ENCODE measurements around the gene POC1A.

DNA sequence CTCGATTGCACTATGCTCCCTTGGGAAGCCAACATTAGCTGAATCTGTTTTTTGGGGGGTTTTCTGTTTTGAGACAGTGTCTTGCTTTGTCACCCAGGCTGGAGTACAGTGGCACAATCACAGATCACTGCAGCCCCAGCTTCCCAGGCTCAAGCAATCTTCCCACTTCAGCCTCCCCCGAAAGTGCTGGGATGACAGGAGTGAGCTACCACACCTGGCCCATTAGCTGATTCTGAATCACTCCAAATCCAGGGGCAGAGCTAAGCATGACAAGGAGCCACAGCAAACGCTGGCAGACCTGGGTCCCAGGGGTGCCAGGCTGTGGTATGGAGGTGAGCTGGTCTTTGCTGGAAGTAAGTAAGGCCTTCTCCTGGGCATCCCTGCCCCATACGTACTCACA is 18.9 kb downstream of the POC1A start:
- TF ChIP-seq EZH2 (IDR thresholded peaks at IDR 0.05; ENCODE audit: insufficient read depth, low read length), result no peak
- TF ChIP-seq CTCF (IDR thresholded peaks at IDR 0.05; ENCODE audit: insufficient read depth, low read depth, low read length), result no peak
